ENCODE data around the gene ZNF471.

ZNF471 gene

GRCh38 chr19:56573914-56574313 lies 66.3 kb downstream of the ZNF471 start:
- no peak for DNase-seq (ENCODE audit: low spot score)

- no peak for DNase-seq (ENCODE audit: low spot score)
These were observed 70.3 kb downstream of the ZNF471 start for GRCh38 chr19:56577719-56578602.

Measured in putamen (tissue), 1 donor.